Measurements from ENCODE around the gene TOGARAM1.

TOGARAM1 gene

GRCh38 chr14:45104561-45104960 is 142.6 kb downstream of the TOGARAM1 start:
- Histone ChIP-seq H3K27me3 (ENCODE audit: insufficient read depth, low read depth) (no peaks in the 10 kb centered on the region), H3K9ac (no peak overlapping the region), H3K4me2 (no peak overlapping the region), H2AFZ (ENCODE audit: low read depth) (no peak overlapping the region), H3K27ac (no peak overlapping the region), H3K79me2 (ENCODE audit: insufficient read depth, low read depth) (no peaks in the 10 kb centered on the region), H3K36me3 (ENCODE audit: insufficient read depth) (no peaks in the 10 kb centered on the region), H3K4me3 (IDR thresholded peaks at IDR 0.05; ENCODE audit: insufficient read depth, low read depth, low read length) (no peak overlapping the region), H3K4me1 (ENCODE audit: low read depth, poor library complexity, severe bottlenecking) (no peaks in the 10 kb centered on the region), H4K20me1 (ENCODE audit: insufficient read depth) (no peaks in the 10 kb centered on the region)
- no peak for TF ChIP-seq CTCF (conservative IDR thresholded peaks at IDR 0.05; ENCODE audit: low read depth, low read length)

GRCh38 chr14:45112896-45113781 is 151.1 kb downstream of the TOGARAM1 start:
- no peak overlapping the region for H3K4me3 ChIP-seq (IDR thresholded peaks at IDR 0.05; ENCODE audit: insufficient read depth, low read depth, low read length)
- no peaks in the 10 kb centered on the region; the same call in none of the 2 replicates for H3K36me3 ChIP-seq (ENCODE audit: insufficient read depth)
- H3K9ac ChIP-seq, result no peak overlapping the region
- no peaks in the 10 kb centered on the region for H3K79me2 ChIP-seq (ENCODE audit: insufficient read depth, low read depth)
- H3K4me1 ChIP-seq (ENCODE audit: low read depth, poor library complexity, severe bottlenecking), result no peaks in the 10 kb centered on the region
- H3K27me3 ChIP-seq (ENCODE audit: insufficient read depth, low read depth), result no peaks in the 10 kb centered on the region
- H2AFZ ChIP-seq (ENCODE audit: low read depth), result no peak overlapping the region
- H4K20me1 ChIP-seq (ENCODE audit: insufficient read depth), result no peaks in the 10 kb centered on the region
- H3K4me2 ChIP-seq, result no peak overlapping the region
- TF ChIP-seq CTCF (conservative IDR thresholded peaks at IDR 0.05; ENCODE audit: low read depth, low read length), result no peak
- no peak overlapping the region for H3K27ac ChIP-seq

DNA sequence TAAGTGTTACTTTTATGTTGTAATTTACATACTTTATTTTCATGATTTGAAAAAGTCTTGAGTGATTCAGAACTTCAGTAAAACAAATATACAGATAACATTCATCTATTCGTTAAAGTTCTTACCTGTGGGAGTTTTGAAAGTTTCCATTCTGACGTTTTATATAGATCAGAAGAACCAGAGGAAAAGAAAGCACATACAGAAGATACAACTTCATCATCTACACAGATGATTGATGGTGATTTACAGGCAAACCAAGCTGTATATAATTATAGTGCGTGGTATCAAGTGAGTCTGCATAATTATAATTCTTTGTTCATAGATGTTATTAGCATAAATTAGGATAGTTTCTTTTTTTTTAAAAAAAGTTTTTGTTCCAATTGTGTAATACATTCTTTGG is 152.3 kb downstream of the TOGARAM1 start:
- TF ChIP-seq CTCF (conservative IDR thresholded peaks at IDR 0.05; ENCODE audit: low read depth, low read length), result no peak
- Histone ChIP-seq H3K27me3 (ENCODE audit: insufficient read depth, low read depth) (no peaks in the 10 kb centered on the region), H3K36me3 (ENCODE audit: insufficient read depth) (no peaks in the 10 kb centered on the region; the same call in none of the 2 replicates), H2AFZ (ENCODE audit: low read depth) (no peak overlapping the region), H3K79me2 (ENCODE audit: insufficient read depth, low read depth) (no peaks in the 10 kb centered on the region), H3K4me2 (no peak overlapping the region), H4K20me1 (ENCODE audit: insufficient read depth) (no peaks in the 10 kb centered on the region), H3K4me3 (IDR thresholded peaks at IDR 0.05; ENCODE audit: insufficient read depth, low read depth, low read length) (no peak overlapping the region), H3K27ac (no peak overlapping the region), H3K4me1 (ENCODE audit: low read depth, poor library complexity, severe bottlenecking) (no peaks in the 10 kb centered on the region), H3K9ac (no peak overlapping the region)

- no peak overlapping the region for H3K9ac ChIP-seq
- no peaks in the 10 kb centered on the region; the same call in 1 of the 2 replicates for H3K36me3 ChIP-seq (ENCODE audit: insufficient read depth)
- no peaks in the 10 kb centered on the region for H4K20me1 ChIP-seq (ENCODE audit: insufficient read depth)
- H3K4me1 ChIP-seq (ENCODE audit: low read depth, poor library complexity, severe bottlenecking), result no peaks in the 10 kb centered on the region
- no peak for TF ChIP-seq CTCF (conservative IDR thresholded peaks at IDR 0.05; ENCODE audit: low read depth, low read length)
- no peak overlapping the region for H3K27ac ChIP-seq
- H3K27me3 ChIP-seq (ENCODE audit: insufficient read depth, low read depth), result no peaks in the 10 kb centered on the region
- no peak overlapping the region for H3K4me2 ChIP-seq
- H2AFZ ChIP-seq (ENCODE audit: low read depth), result no peak overlapping the region
- no peaks in the 10 kb centered on the region for H3K79me2 ChIP-seq (ENCODE audit: insufficient read depth, low read depth)
- H3K4me3 ChIP-seq (IDR thresholded peaks at IDR 0.05; ENCODE audit: insufficient read depth, low read depth, low read length), result no peak overlapping the region
Measured at GRCh38 chr14:45118594-45118993, 156.6 kb downstream of the TOGARAM1 start.
